Measurements from ENCODE around the gene BUB1B.
"Not testable (repeated sequence)": the region's sequence is repeated elsewhere in the genome, so short reads cannot be mapped to it uniquely, and the experiment has no call there.

BUB1B gene

GRCh38 chr15:40115670-40116093 is 45.2 kb upstream of the BUB1B start:
- H3K27me3 ChIP-seq (ENCODE audit: insufficient read depth, low read depth), result no peaks in the 10 kb centered on the region
- no peak for TF ChIP-seq CTCF (conservative IDR thresholded peaks at IDR 0.05; ENCODE audit: low read depth, low read length)
- no peak overlapping the region for H3K4me3 ChIP-seq (IDR thresholded peaks at IDR 0.05; ENCODE audit: insufficient read depth, low read depth, low read length)
- H3K4me2 ChIP-seq, result peak overlapping the region; percentile 39
- peak overlapping the region; percentile 43; the same call in 1 of the 2 replicates for H2AFZ ChIP-seq (ENCODE audit: low read depth)
- peaks cover 63% of the 10 kb centered on the region for H3K4me1 ChIP-seq (ENCODE audit: low read depth, poor library complexity, severe bottlenecking)
- peak overlapping the region; percentile 28; the same call in 1 of the 2 replicates for H3K9ac ChIP-seq
- H3K79me2 ChIP-seq (ENCODE audit: insufficient read depth, low read depth), result no peaks in the 10 kb centered on the region
- H3K36me3 ChIP-seq (ENCODE audit: insufficient read depth), result no peaks in the 10 kb centered on the region
- no peaks in the 10 kb centered on the region for H4K20me1 ChIP-seq (ENCODE audit: insufficient read depth)
- H3K27ac ChIP-seq, result peak overlapping the region; percentile 44

- Histone ChIP-seq H3K79me2 (ENCODE audit: insufficient read depth, low read depth) (no peaks in the 10 kb centered on the region), H4K20me1 (ENCODE audit: insufficient read depth) (no peaks in the 10 kb centered on the region), H3K4me2 (no peak overlapping the region), H2AFZ (ENCODE audit: low read depth) (no peak overlapping the region), H3K9ac (no peak overlapping the region), H3K4me1 (ENCODE audit: low read depth, poor library complexity, severe bottlenecking) (peaks cover 36% of the 10 kb centered on the region), H3K27me3 (ENCODE audit: insufficient read depth, low read depth) (no peaks in the 10 kb centered on the region), H3K36me3 (ENCODE audit: insufficient read depth) (no peaks in the 10 kb centered on the region), H3K4me3 (IDR thresholded peaks at IDR 0.05; ENCODE audit: insufficient read depth, low read depth, low read length) (no peak overlapping the region), H3K27ac (no peak overlapping the region)
- TF ChIP-seq CTCF (conservative IDR thresholded peaks at IDR 0.05; ENCODE audit: low read depth, low read length), result no peak
Measured at GRCh38 chr15:40118473-40118872, 42.4 kb upstream of the BUB1B start.

- Histone ChIP-seq H3K4me3 (IDR thresholded peaks at IDR 0.05; ENCODE audit: insufficient read depth, low read depth, low read length) (no peak overlapping the region), H3K36me3 (ENCODE audit: insufficient read depth) (no peaks in the 10 kb centered on the region), H2AFZ (ENCODE audit: low read depth) (no peak overlapping the region), H3K4me2 (no peak overlapping the region), H3K79me2 (ENCODE audit: insufficient read depth, low read depth) (no peaks in the 10 kb centered on the region), H3K27me3 (ENCODE audit: insufficient read depth, low read depth) (no peaks in the 10 kb centered on the region), H3K9ac (no peak overlapping the region), H3K27ac (no peak overlapping the region), H4K20me1 (ENCODE audit: insufficient read depth) (no peaks in the 10 kb centered on the region), H3K4me1 (ENCODE audit: low read depth, poor library complexity, severe bottlenecking) (no peaks in the 10 kb centered on the region)
- TF ChIP-seq CTCF (conservative IDR thresholded peaks at IDR 0.05; ENCODE audit: low read depth, low read length), result no peak
Measured at GRCh38 chr15:40121911-40122638, 38.8 kb upstream of the BUB1B start.

DNA sequence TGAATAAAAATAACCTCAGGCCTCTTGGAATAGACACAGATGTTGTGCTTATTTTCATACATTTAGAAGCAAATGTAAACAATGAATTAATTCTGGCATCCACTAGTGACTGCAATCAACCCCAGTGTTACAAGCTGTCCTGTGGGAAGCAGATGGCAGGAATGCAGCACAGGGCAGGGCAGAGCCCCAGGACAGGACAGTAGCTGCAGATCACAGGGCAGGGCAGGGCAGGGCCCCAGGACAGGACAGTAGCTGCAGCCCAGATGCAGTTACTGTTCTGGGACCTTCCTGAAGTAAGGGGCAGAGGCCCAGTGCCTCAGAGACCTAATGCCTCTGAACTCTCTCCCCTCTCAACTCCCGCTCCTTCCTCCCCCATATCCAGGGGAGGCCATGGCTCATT is 37.9 kb upstream of the BUB1B start:
- not testable (repeated sequence) for H3K4me3 ChIP-seq (IDR thresholded peaks at IDR 0.05; ENCODE audit: insufficient read depth, low read depth, low read length); H3K4me2 ChIP-seq; H3K79me2 ChIP-seq (ENCODE audit: insufficient read depth, low read depth); H3K27ac ChIP-seq; H3K9ac ChIP-seq; H3K4me1 ChIP-seq (ENCODE audit: low read depth, poor library complexity, severe bottlenecking); H3K27me3 ChIP-seq (ENCODE audit: insufficient read depth, low read depth); H4K20me1 ChIP-seq (ENCODE audit: insufficient read depth); H3K36me3 ChIP-seq (ENCODE audit: insufficient read depth); H2AFZ ChIP-seq (ENCODE audit: low read depth)

GRCh38 chr15:40123863-40124262 is 37.0 kb upstream of the BUB1B start:
- H3K4me2 ChIP-seq; H3K27me3 ChIP-seq (ENCODE audit: insufficient read depth, low read depth); H2AFZ ChIP-seq (ENCODE audit: low read depth); H3K27ac ChIP-seq; H3K4me3 ChIP-seq (IDR thresholded peaks at IDR 0.05; ENCODE audit: insufficient read depth, low read depth, low read length); H3K79me2 ChIP-seq (ENCODE audit: insufficient read depth, low read depth); H3K9ac ChIP-seq; H3K36me3 ChIP-seq (ENCODE audit: insufficient read depth); H3K4me1 ChIP-seq (ENCODE audit: low read depth, poor library complexity, severe bottlenecking); H4K20me1 ChIP-seq (ENCODE audit: insufficient read depth): not testable (repeated sequence)

DNA sequence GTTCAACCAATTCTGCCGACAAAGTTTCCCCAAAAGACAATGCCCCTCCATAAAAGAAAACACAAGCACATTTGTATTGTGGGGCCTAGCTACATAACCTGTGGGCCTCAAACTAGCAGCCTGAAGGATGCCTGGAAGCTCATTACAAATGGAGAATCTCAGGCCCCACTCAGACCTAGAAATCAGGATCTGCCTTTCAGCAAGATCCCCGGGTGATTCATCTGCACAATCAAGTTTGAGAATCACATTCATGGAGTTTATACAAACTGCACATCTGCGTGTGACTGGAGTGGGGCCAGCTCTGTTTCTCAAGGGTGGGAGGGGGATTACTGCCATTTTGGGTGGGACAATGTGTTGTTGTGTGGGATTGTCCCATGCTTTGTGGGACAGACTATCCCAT is 36.5 kb upstream of the BUB1B start:
- H3K4me3 ChIP-seq (IDR thresholded peaks at IDR 0.05; ENCODE audit: insufficient read depth, low read depth, low read length); H2AFZ ChIP-seq (ENCODE audit: low read depth); H3K36me3 ChIP-seq (ENCODE audit: insufficient read depth); H3K4me2 ChIP-seq; H4K20me1 ChIP-seq (ENCODE audit: insufficient read depth); H3K27me3 ChIP-seq (ENCODE audit: insufficient read depth, low read depth); H3K9ac ChIP-seq; H3K79me2 ChIP-seq (ENCODE audit: insufficient read depth, low read depth); H3K4me1 ChIP-seq (ENCODE audit: low read depth, poor library complexity, severe bottlenecking); H3K27ac ChIP-seq: not testable (repeated sequence)

DNA sequence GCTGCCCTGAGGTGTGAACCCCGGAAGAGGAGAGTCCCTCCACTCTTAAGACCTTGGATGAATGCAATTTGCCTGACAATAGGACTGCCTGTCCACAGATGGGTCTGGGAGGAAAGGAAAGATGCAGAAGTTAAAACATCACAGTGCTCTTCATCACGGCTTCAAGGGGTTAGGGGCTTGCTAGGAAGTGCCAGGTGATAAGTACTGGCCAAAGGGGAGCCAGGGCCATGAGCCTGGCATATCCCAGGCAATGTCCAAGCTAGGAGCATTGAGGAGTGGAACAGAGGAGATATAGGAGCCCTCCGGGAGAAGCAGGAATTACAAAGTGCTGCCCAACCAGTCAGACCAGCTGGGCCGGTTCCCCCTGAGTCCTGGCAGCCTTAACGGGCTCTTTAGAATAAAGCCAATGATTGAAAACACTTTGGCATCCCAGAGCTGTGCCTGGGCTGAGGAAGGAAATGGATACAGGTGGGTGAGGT is 36.0 kb upstream of the BUB1B start:
- H3K27ac ChIP-seq; H3K4me2 ChIP-seq; H3K36me3 ChIP-seq (ENCODE audit: insufficient read depth); H3K27me3 ChIP-seq (ENCODE audit: insufficient read depth, low read depth); H4K20me1 ChIP-seq (ENCODE audit: insufficient read depth); H3K4me3 ChIP-seq (IDR thresholded peaks at IDR 0.05; ENCODE audit: insufficient read depth, low read depth, low read length); H3K79me2 ChIP-seq (ENCODE audit: insufficient read depth, low read depth); H2AFZ ChIP-seq (ENCODE audit: low read depth); H3K9ac ChIP-seq; H3K4me1 ChIP-seq (ENCODE audit: low read depth, poor library complexity, severe bottlenecking): not testable (repeated sequence)

All from KMS-11 (cell line).